Urinary bladder (tissue), 4 donors: Measurements from ENCODE around the gene SEC22A. TPM values are rescaled to one million over a fixed set of nuclear protein-coding genes. Genes with fewer than 3 reads are reported as not detected.

Experiments used
- DNase-seq: peaks from one replicate; pipeline ENCODE4 v3.0.0-alpha.2; 2015; ENCODE audit errors: extremely low spot score
- H3K27ac ChIP-seq: one replicate; pipeline ENCODE4 v1.5.1; 2013; ENCODE audit warnings: low read depth, mild to moderate bottlenecking, moderate library complexity
- H3K36me3 ChIP-seq: one replicate; pipeline ENCODE4 v1.6.1; 2013; ENCODE audit warnings: mild to moderate bottlenecking, moderate library complexity; ENCODE audit not compliant: insufficient read depth
- H3K4me1 ChIP-seq: one replicate; pipeline ENCODE4 v1.6.1; 2013; ENCODE audit warnings: mild to moderate bottlenecking, moderate library complexity; ENCODE audit not compliant: insufficient read depth
- H3K4me3 ChIP-seq: one replicate; pipeline ENCODE4 v1.5.1; 2013; ENCODE audit warnings: low read depth, low read length
- WGBS: extraction: QIAGEN DNeasy Blood & Tissue Kit; methylation state at CpG from one replicate; pipeline ENCODE4 v1.1.7; 2013; 5-methylcytosine and 5-hydroxymethylcytosine counted together
- polyA plus RNA-seq: library from polyadenylated mRNA; stranded (reverse); fragments of 200-250 nt; gene quantifications from one replicate; pipeline ENCODE4 v1.2.3, GENCODE V29; 2013
- total RNA-seq: library from RNA; depleted of rRNA; stranded (reverse); fragments of >200 nt; gene quantifications from one replicate; pipeline ENCODE4 v1.2.3, GENCODE V29; 2014
- donor health status: healthy with polysubstance abuse.
- donor health status: healthy.

SEC22A gene
- total and polyA plus RNA-seq, 2 donors, result 13.9 to 65.4 TPM

DNA sequence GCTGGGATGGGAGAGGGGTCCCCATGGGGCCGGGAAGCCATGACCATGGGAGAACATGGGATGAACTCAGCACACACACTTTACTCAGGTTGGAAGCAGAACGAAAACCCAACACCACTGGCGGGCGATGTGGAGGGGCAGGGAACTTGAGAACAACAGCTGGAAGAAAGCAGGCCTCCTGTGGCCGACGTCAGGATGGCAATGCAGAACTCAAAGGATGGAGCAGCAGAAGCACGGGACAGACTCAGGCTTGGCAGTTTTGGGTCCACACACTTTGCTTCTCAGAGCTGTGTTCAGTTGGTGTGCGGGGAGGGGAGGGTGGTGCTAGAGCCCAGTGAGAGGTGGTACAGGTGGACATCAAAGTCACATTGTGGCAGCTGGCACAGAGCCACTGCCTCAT lies 80.7 kb downstream of the SEC22A start:
- no peaks in the 10 kb centered on the region for H3K36me3 ChIP-seq
- no peaks in the 10 kb centered on the region for H3K4me1 ChIP-seq
- no peak overlapping the region for H3K27ac ChIP-seq
- 82% methylated on average over 8 of the region's 8 CpGs for WGBS
- no peak for DNase-seq
- H3K4me3 ChIP-seq, result no peak overlapping the region

GRCh38 chr3:123283074-123283473 lies 81.3 kb downstream of the SEC22A start:
- no peak overlapping the region for H3K27ac ChIP-seq
- no peak overlapping the region for H3K4me3 ChIP-seq
- H3K36me3 ChIP-seq, result no peaks in the 10 kb centered on the region
- DNase-seq, result no peak
- H3K4me1 ChIP-seq, result no peaks in the 10 kb centered on the region
- 83% methylated on average over 9 of the region's 9 CpGs for WGBS

DNA sequence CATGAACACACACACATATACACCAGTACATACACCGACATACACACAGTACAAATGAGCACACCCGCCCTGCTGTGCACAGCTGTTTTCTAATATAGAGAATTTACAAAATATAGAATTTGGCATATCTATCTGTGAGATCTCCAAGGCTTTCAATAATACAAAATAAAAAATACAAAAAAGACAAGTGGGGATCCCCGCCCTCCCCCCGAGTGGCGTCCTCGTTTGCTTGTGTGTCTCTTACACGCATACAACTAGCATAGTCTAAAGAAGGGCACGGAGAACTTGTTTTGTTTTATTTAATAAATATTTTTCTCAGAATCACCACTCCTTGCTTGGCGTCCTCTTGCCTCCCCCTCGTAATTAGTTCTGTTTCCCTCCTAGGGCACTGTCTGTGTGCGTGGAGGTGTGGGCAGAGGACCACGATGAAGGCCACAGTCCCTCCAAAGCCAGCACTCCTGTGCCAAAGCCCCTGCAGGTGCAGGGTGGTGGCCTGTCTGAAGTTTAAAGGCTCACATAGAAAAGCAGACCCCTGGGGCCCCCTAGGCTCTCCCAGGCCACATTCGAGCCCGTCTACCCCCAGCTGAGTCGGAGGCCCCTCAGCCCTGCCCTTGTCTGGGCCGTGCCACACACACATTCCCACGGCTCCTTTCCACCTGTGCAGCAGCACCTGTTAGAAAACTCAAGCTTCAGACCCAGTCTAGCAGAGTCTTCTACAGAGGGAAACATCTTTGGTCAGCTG lies 82.1 kb downstream of the SEC22A start:
- Histone ChIP-seq H3K36me3 (no peaks in the 10 kb centered on the region), H3K4me1 (no peaks in the 10 kb centered on the region), H3K4me3 (no peak overlapping the region), H3K27ac (no peak overlapping the region)
- WGBS, result 86% methylated on average over 17 of the region's 17 CpGs
- DNase-seq, result no peak

DNA sequence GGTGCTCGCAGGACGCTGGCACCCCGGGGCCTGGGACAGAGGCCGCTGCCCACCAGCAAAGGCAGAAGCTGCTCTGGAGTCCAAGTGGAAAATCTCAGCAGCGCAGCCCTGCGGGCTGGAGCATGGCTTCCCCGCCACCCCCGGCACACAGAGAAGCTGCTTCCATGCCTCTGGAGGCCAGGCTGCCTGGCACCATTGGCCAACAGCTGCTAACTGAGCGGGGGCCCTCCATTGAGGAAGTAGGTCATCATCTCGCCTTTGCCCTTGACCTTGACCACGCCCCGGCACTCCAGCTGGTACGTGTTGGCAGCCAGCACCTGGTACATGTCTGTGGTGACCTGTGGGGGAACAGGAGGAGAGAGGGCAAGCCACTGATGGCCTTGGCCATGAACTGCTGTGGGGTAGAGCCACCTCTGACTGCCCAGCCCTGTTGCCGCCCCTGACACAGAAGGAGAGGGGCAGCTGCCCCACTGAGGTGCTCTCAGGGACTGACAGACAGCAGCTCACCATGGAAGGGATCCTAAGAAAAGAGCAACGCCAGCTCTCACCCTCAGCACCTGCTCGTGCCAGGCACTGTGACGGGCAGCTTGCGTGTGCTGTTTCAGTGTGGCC lies 82.8 kb downstream of the SEC22A start:
- DNase-seq, result no peak
- H3K27ac ChIP-seq, result no peak overlapping the region
- no peaks in the 10 kb centered on the region for H3K36me3 ChIP-seq
- no peaks in the 10 kb centered on the region for H3K4me1 ChIP-seq
- H3K4me3 ChIP-seq, result no peak overlapping the region
- 88% methylated on average over 18 of the region's 18 CpGs for WGBS

GRCh38 chr3:123285066-123285465 lies 83.3 kb downstream of the SEC22A start:
- Histone ChIP-seq H3K36me3 (no peaks in the 10 kb centered on the region), H3K4me3 (no peak overlapping the region), H3K27ac (no peak overlapping the region), H3K4me1 (no peaks in the 10 kb centered on the region)
- no peak for DNase-seq
- 75% methylated on average over 9 of the region's 9 CpGs for WGBS

GRCh38 chr3:123285479-123285878 lies 83.7 kb downstream of the SEC22A start:
- WGBS, result 81% methylated on average over 4 of the region's 4 CpGs
- no peaks in the 10 kb centered on the region for H3K4me1 ChIP-seq
- no peak overlapping the region for H3K4me3 ChIP-seq
- H3K27ac ChIP-seq, result no peak overlapping the region
- DNase-seq, result no peak
- no peaks in the 10 kb centered on the region for H3K36me3 ChIP-seq

- Histone ChIP-seq H3K4me3 (no peak overlapping the region), H3K36me3 (no peaks in the 10 kb centered on the region), H3K4me1 (no peaks in the 10 kb centered on the region), H3K27ac (no peak overlapping the region)
- 72% methylated on average over 4 of the region's 4 CpGs for WGBS
- DNase-seq, result no peak
These were observed 84.2 kb downstream of the SEC22A start for GRCh38 chr3:123285931-123286307.

- H3K4me3 ChIP-seq, result no peak overlapping the region
- DNase-seq, result no peak
- H3K4me1 ChIP-seq, result no peaks in the 10 kb centered on the region
- no peak overlapping the region for H3K27ac ChIP-seq
- WGBS, result 79% methylated on average over 16 of the region's 16 CpGs
- H3K36me3 ChIP-seq, result no peaks in the 10 kb centered on the region
These were observed 84.7 kb downstream of the SEC22A start for GRCh38 chr3:123286308-123287023.

- WGBS, result 91% methylated on average over 14 of the region's 14 CpGs
- H3K4me3 ChIP-seq, result no peak overlapping the region
- no peak overlapping the region for H3K27ac ChIP-seq
- DNase-seq, result no peak
- H3K36me3 ChIP-seq, result no peaks in the 10 kb centered on the region
- no peaks in the 10 kb centered on the region for H3K4me1 ChIP-seq
These were observed 85.6 kb downstream of the SEC22A start for GRCh38 chr3:123287051-123287961.

GRCh38 chr3:123287962-123288302 lies 86.2 kb downstream of the SEC22A start:
- Histone ChIP-seq H3K36me3 (no peaks in the 10 kb centered on the region), H3K4me3 (no peak overlapping the region), H3K27ac (no peak overlapping the region), H3K4me1 (no peaks in the 10 kb centered on the region)
- 80% methylated on average over 6 of the region's 6 CpGs for WGBS
- no peak for DNase-seq

- Histone ChIP-seq H3K36me3 (no peaks in the 10 kb centered on the region), H3K4me3 (no peak overlapping the region), H3K4me1 (no peaks in the 10 kb centered on the region), H3K27ac (no peak overlapping the region)
- 96% methylated on average over 20 of the region's 20 CpGs for WGBS
- DNase-seq, result no peak
These were observed 87.8 kb downstream of the SEC22A start for GRCh38 chr3:123289391-123290106.

- WGBS, result 81% methylated on average over 13 of the region's 13 CpGs
- no peaks in the 10 kb centered on the region for H3K36me3 ChIP-seq
These were observed 88.6 kb downstream of the SEC22A start for GRCh38 chr3:123290107-123290930.

More at GRCh38 chr3:123290107-123290930, 88.6 kb downstream of the SEC22A start:
- DNase-seq, result no peak
- no peak overlapping the region for H3K4me3 ChIP-seq
- no peak overlapping the region for H3K27ac ChIP-seq
- no peaks in the 10 kb centered on the region for H3K4me1 ChIP-seq
